NCI-H1105 (cell line): ENCODE results near the gene PPIC.

ENCODE experiments used
- DNase-seq: peaks from one replicate; lab custom pipeline; 2025; lab: John Stamatoyannopoulos, UW

Gene PPIC

GRCh38 chr5:123036391-123037103 is at the start of gene PPIC:
PPIC (minus strand) TSS chr5:123036725; CDS start chr5:123036625, 100 bp downstream.
- peak; percentile 5 for DNase-seq

GRCh38 chr5:123085638-123086286 is 49.2 kb upstream of the PPIC start:
- DNase-seq, result no peak

- no peak for DNase-seq
Observed at GRCh38 chr5:123084730-123085605, 48.4 kb upstream of the PPIC start.

- DNase-seq, result no peak
Observed at GRCh38 chr5:123083298-123083697, 46.8 kb upstream of the PPIC start.

- DNase-seq, result no peak
Observed at GRCh38 chr5:123080215-123080614, 43.7 kb upstream of the PPIC start.

- no peak for DNase-seq
Observed at GRCh38 chr5:123075521-123076163, 39.1 kb upstream of the PPIC start.

- DNase-seq, result no peak
Observed at GRCh38 chr5:123068368-123068938, 31.9 kb upstream of the PPIC start.

- no peak for DNase-seq
Observed at GRCh38 chr5:123066016-123066415, 29.5 kb upstream of the PPIC start.

- peak; percentile 11 for DNase-seq
Observed at GRCh38 chr5:123059455-123059854, 22.9 kb upstream of the PPIC start.

GRCh38 chr5:123051206-123051605 is 14.7 kb upstream of the PPIC start:
- no peak for DNase-seq

- no peak for DNase-seq
Observed at GRCh38 chr5:123047706-123048105, 11.2 kb upstream of the PPIC start.

GRCh38 chr5:123046222-123046621 is 9.7 kb upstream of the PPIC start:
- DNase-seq, result no peak

GRCh38 chr5:123044926-123045617 is 8.5 kb upstream of the PPIC start:
- DNase-seq, result no peak

GRCh38 chr5:123039673-123040072 is 3.1 kb upstream of the PPIC start:
- DNase-seq, result no peak

GRCh38 chr5:123037104-123037418 is 536 bp upstream of the PPIC start:
- no peak for DNase-seq

GRCh38 chr5:123035918-123036390 is 571 bp downstream of the PPIC start:
- peak; percentile 1 for DNase-seq

GRCh38 chr5:123035360-123035917 is 1.1 kb downstream of the PPIC start:
- DNase-seq, result peak; percentile 19

- DNase-seq, result no peak
Observed at GRCh38 chr5:123033157-123033671, 3.3 kb downstream of the PPIC start.

GRCh38 chr5:123028222-123028621 is 8.3 kb downstream of the PPIC start:
- DNase-seq, result no peak

GRCh38 chr5:123014689-123015088 is 21.8 kb downstream of the PPIC start:
- no peak for DNase-seq

GRCh38 chr5:123012321-123012720 is 24.2 kb downstream of the PPIC start:
- DNase-seq, result no peak
